BE2C (cell line): Measurements from ENCODE around the gene EEF1AKMT3.
"Not testable (repeated sequence)": the region's sequence is repeated elsewhere in the genome, so short reads cannot be mapped to it uniquely, and the experiment has no call there.

Source experiments
- DNase-seq: peaks from one replicate; pipeline ENCODE4 v3.0.0-alpha.2; 2020
- H3K27me3 ChIP-seq: fragments of 250-450 bp; sonication (Bioruptor Pico); 2 replicates; pipeline ENCODE4 v1.5.1; 2020; ENCODE audit warnings: mild to moderate bottlenecking
- H3K36me3 ChIP-seq: fragments of 250-450 bp; sonication (Bioruptor Pico); 2 replicates; pipeline ENCODE4 v1.5.1; 2020; ENCODE audit warnings: mild to moderate bottlenecking
- H3K4me1 ChIP-seq: fragments of 250-450 bp; sonication (Bioruptor Pico); 2 replicates; pipeline ENCODE4 v1.5.1; 2020
- H3K4me3 ChIP-seq: 2 replicates; pipeline ENCODE4 v1.5.1; 2011; ENCODE audit warnings: low read depth, low read length
- H3K9me3 ChIP-seq: fragments of 250-450 bp; sonication (Bioruptor Pico); 2 replicates; pipeline ENCODE4 v1.5.1; 2020
- TF ChIP-seq, protein P1 (sequence below): IDR thresholded peaks from 2 replicates; pipeline ENCODE4 v1.5.1; 2012; ENCODE audit warnings: mild to moderate bottlenecking, low read depth, low read length

Gene EEF1AKMT3

DNA sequence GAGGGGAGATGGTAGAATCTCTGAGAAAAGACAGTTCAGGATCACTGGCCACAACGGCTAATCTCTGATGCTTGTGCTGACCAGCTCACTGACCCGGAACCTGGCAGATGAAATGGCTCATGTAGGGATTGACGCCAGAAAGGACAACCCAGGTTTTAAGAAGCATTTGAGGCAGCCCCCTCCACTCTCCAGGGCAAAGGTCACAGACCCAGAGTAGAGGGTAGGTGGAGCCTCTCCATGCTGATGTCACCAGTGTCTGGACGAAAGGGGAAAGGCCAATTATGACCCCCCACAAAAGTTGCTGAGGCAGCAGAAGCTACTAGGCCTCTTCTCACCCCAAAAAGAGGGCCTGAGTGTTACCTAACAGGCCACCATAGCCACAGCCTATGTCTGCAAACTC lies 1.7 kb upstream of the EEF1AKMT3 start:
- peaks cover 14% of the 10 kb centered on the region for H3K27me3 ChIP-seq
- peak overlapping the region; percentile 96 for H3K4me3 ChIP-seq
- H3K9me3 ChIP-seq, result no peaks in the 10 kb centered on the region
- H3K36me3 ChIP-seq, result peaks cover 24% of the 10 kb centered on the region
- peaks cover 5% of the 10 kb centered on the region; the same call in 1 of the 2 replicates for H3K4me1 ChIP-seq
- TF ChIP-seq, protein P1, sequence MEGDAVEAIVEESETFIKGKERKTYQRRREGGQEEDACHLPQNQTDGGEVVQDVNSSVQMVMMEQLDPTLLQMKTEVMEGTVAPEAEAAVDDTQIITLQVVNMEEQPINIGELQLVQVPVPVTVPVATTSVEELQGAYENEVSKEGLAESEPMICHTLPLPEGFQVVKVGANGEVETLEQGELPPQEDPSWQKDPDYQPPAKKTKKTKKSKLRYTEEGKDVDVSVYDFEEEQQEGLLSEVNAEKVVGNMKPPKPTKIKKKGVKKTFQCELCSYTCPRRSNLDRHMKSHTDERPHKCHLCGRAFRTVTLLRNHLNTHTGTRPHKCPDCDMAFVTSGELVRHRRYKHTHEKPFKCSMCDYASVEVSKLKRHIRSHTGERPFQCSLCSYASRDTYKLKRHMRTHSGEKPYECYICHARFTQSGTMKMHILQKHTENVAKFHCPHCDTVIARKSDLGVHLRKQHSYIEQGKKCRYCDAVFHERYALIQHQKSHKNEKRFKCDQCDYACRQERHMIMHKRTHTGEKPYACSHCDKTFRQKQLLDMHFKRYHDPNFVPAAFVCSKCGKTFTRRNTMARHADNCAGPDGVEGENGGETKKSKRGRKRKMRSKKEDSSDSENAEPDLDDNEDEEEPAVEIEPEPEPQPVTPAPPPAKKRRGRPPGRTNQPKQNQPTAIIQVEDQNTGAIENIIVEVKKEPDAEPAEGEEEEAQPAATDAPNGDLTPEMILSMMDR, result no peak
- DNase-seq, result no peak

DNA sequence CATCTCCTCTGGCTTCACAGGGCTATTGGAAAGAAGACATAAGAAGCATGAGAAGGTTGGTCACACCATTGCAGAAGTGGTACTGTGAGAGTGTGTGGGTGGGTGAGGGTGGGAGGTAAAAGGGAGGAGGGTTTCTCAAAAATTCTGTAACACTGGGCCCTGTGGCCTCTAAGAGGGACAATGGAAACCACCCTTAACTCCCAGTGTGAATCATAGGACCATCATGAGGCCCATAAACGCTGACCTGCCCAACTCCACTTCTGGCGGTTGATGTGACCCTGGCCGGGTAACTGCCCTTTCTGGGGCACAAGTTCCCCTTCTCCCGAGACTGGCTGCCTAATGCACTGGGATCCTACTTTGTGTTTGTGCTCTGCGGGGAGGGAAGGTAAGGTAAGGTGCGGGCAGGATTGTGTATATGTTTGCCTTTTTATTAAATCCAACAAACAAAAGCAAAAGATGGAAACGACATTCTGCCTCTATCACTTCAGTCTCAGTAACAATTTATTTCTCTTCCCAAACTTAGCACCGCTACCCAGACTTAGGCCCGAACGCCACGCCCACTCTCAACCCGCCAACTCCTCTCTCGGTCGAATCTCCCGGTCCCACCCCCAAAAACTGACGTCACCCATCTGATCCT lies 1.1 kb upstream of the EEF1AKMT3 start:
- Histone ChIP-seq H3K4me3 (peak overlapping the region; percentile 96), H3K4me1 (peaks cover 5% of the 10 kb centered on the region; the same call in 1 of the 2 replicates), H3K27me3 (peaks cover 8% of the 10 kb centered on the region), H3K9me3 (no peaks in the 10 kb centered on the region), H3K36me3 (peaks cover 24% of the 10 kb centered on the region)
- TF ChIP-seq, protein P1, result no peak
- DNase-seq, result peak; percentile 92

DNA sequence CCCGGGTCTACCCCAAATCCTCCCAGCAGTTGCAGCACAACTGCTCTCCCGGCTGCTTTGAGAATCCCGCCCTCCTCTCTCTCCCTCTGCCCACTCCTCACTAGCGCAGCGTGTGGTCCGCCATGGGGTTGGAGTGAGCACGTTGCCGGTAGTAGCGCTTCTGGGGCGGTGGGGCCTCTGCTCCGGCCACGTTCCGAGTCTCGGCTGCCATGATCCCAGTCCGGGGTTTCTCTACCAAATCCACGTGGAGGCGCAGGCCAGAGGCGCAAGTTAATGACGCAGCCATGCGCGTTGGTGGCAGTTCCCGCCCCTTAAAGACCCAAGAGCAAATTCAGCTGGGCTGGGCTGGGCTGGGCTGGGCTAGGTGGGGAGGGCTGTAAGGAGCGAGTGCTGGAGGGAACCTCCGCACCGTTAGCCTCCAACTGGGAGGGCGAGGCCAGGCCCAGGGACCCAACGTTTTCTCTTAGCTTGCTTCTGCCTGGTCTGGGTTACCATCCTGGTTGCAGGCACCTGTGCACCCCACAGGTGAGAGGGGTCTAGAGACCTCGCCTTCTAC lies 463 bp upstream of the EEF1AKMT3 start, which contains the start of gene METTL1:
METTL1 (minus strand) TSS at position 233 of the 556 bp plus-strand sequence; CDS start at position 211, 22 bp downstream.
- peaks cover 24% of the 10 kb centered on the region for H3K36me3 ChIP-seq
- no peaks in the 10 kb centered on the region for H3K9me3 ChIP-seq
- peaks cover 2% of the 10 kb centered on the region; the same call in 1 of the 2 replicates for H3K27me3 ChIP-seq
- DNase-seq, result peak; percentile 96
- H3K4me3 ChIP-seq, result peak within 1 kb of the TSS; percentile 96
- peaks cover 2% of the 10 kb centered on the region; the same call in 1 of the 2 replicates for H3K4me1 ChIP-seq
- TF ChIP-seq, protein P1, result no peak

DNA sequence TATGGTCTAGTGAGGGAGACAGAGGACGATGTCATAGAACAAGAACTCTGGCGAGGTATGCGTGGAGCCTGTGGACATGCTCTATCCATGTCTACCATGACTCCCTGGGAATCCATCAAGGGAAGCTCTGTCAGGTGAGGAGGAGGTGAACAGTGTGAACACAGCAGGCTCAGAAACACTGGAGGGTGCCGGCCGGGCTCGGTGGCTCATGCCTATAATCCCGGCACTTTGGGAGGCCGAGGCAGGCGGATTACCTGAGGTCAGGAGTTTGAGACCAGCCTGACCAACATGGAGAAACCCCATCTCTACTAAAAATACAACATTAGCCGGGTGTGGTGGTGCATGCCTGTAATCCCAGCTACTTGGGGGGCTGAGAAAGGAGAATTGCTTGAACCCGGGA lies 2.2 kb downstream of the EEF1AKMT3 start:
- peaks cover 14% of the 10 kb centered on the region for H3K36me3 ChIP-seq
- not testable (repeated sequence) for H3K9me3 ChIP-seq, H3K4me3 ChIP-seq, H3K4me1 ChIP-seq, H3K27me3 ChIP-seq, DNase-seq

DNA sequence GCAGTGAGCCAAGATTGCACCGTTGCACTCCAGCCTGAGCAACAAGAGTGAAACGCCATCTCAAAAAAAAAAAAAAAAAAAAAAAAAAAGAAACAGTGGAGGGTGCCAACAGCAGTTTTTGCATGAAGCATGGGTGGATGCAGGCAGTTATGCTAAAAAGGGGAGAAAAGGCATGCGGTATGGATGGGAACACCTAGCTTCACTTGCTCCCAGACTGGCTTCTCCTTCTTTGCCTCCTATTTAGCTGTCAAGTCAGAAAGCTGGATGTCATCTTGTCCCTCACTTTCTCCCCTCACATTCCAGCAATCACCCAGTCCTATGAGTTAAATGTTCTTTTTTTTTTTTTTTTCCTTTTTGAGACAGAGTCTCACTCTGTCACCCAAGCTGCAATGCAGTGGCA lies 2.6 kb downstream of the EEF1AKMT3 start:
- peaks cover 10% of the 10 kb centered on the region for H3K36me3 ChIP-seq
- H3K4me1 ChIP-seq, result no peaks in the 10 kb centered on the region
- H3K9me3 ChIP-seq, result no peaks in the 10 kb centered on the region
- H3K27me3 ChIP-seq, result no peaks in the 10 kb centered on the region
- DNase-seq, result no peak
- TF ChIP-seq, protein P1, result no peak
- H3K4me3 ChIP-seq, result no peak overlapping the region

DNA sequence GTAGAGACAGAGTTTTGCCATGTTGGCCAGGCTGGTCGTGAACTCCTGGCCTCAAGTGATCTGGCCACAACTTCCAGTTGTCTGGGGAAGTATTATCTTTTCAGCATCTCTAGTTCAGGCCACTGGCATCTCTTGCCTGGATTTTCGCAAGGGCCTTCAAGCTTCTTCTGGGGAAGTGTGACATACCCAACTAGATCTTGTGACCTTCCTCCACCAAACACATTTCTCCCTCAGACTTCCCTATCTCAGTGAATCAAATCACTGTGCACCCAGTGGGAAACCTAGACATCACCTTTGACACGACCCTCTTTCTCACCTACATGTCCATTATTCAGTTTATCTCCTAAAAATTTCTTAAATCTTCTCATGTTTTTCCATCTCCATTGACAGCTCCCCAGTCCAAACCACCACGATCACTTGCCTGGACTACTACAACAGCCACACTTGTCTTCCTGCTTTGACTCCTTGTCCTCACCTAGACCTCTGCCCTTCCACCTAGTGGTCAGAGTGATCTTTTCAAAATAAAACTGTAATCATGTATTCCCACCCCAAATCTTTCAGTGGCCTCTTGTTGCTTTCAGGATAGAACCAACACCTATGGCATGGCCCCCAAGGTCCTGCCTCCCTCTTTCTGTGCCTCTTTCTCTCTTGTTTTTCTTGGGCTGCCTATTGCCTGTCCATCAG lies 3.3 kb downstream of the EEF1AKMT3 start:
- H3K9me3 ChIP-seq, result no peaks in the 10 kb centered on the region
- H3K4me3 ChIP-seq, result no peak overlapping the region
- no peaks in the 10 kb centered on the region for H3K27me3 ChIP-seq
- DNase-seq, result no peak
- peaks cover 3% of the 10 kb centered on the region for H3K36me3 ChIP-seq
- H3K4me1 ChIP-seq, result no peaks in the 10 kb centered on the region
- TF ChIP-seq, protein P1, result 0 out of 2 replicates have a peak, but pooled peaks have one; percentile 5
